HG03064 (cell line): Measurements from ENCODE around the gene RBM15B.

Experiments
- ATAC-seq: cut with Tn5 transposase; IDR thresholded peaks from one replicate; pipeline ENCODE4 v1.9.1; 2021; ENCODE audit warnings: low read depth; ENCODE audit not compliant: unreplicated experiment

RBM15B gene

DNA sequence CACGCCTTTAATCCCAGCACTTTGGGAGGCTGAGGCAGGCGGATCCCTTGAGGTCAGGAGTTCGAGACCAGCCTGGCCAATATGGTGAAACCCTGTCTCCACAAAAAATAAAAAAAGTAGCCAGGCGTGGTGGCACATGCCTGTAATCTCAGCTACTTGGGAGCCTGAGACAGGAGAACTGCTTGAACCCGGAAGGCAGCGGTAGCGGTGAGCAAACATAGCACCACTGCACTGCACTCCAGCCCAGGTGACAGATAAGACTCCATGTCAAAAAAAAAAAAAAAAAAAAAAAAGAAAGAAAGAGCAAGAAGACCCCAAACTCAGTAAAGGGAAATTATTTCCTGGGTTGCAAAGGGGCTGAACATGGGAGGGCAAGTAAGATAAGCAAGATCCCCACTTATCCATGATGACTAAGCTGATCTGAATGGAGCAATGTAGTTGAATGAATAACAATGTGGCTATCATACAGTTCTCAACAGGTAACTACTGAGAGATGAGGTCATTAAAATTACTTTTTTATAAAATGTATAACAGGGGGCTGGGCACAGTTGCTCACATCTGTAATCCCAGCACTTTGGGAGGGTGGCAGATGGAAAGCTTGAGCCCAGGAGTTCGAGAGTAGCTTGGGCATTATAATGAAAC, 46.0 kb downstream of the RBM15B start:
- ATAC-seq: no peak

DNA sequence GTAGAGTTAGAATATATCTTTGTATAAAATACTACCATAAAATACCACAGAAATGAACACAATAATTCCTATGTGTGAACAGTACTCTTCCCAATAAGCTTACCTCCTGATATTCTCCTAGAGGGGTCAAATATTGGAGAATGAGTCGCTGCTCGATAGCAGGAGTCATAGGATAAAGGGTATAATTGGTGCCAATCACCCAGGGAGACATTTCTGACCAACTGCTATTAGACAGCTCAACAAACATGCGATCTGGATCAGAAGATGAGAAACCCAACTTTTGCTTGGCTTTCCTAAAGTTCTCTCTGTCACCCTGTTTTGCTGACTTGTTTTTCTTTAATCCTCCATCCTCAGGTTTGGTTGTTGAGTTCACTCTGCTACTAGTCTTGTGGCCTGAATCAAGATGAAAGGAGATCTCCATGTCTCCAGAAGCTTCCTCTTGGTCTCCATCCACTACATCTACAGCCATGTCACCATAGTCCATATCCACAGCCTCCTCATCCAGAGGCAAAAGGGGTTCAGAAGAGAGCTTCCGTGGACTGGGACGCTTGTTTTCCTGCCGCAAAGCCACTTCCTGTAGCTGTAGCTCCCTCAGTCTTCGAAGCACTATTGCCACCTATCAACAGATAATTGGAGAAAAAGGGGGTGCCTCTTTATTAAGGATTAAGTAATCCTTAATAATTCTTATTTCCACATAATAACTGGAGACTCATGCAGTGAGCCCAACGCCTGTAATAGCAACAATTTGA, 50.4 kb downstream of the RBM15B start:
- ATAC-seq: no peak

DNA sequence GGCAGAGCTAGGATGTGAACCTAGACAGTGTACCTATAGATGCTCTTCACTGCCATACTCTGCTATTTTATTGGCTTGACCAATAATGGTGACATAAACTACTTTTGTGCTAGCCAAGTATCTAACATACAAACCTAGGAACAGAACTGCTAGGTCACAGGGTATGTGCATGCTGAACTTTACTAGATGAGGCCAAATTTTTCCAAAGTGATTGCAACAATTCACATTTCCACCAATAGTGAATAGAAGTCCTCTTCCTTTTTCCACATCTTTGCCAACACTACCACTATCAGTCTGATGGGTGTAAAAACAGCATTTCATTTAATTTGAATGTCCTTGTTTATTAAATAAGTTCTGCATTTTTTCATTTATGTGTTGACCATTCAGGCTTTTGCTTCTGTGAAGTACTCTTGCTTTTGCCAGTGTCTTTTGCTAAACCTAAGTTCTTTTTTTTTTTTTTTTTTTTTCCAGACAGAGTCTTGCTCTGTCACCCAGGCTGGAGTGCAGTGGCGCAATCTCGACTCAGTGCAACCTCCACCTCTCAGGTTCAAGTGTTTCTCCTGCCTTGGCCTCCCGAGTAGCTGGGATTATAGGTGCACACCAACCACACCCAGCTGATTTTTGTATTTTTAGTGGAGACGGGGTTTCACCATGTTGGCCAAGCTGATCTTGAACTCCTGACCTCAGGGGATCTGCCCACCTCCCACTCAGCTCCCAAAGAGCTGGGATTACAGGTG, 54.6 kb downstream of the RBM15B start:
- no peak for ATAC-seq
